IMR-90 (cell line): ENCODE data around the gene S100A1. TPM values are rescaled to one million over a fixed set of nuclear protein-coding genes. Genes with fewer than 3 reads are reported as not detected.

Source experiments
- ATAC-seq: fragments of 200-7000 bp; cut with Tn5 transposase; 2 replicates; pipeline ENCODE4 v1.9.1; 2020; ENCODE audit warnings: low read depth, mild to moderate bottlenecking, moderate library complexity
- BruUV-seq: library from RNA; stranded (reverse); fragments of 400-500 nt; replicated peaks from 2 replicates; lab custom pipeline; 2021; lab: Mats Ljungman, UMichigan
- CTCF ChIA-PET: fragments of 300-600 bp; formaldehyde crosslinking; extraction: SDS; loops from one replicate; lab custom pipeline; 2021; ENCODE audit warnings: antibody characterized with exemption; lab: Yijun Ruan, JAX
- POLR2A ChIA-PET: fragments of 300-600 bp; sonication (Branson Sonifier 250); formaldehyde crosslinking; loops from one replicate; lab custom pipeline; 2022; ENCODE audit warnings: antibody characterized with exemption; ENCODE audit not compliant: unreplicated experiment; lab: Charles Lee
- DNase-seq: peaks from one replicate; pipeline ENCODE4 v3.0.0; 2013
- H2AFZ ChIP-seq: replicated peaks from 2 replicates; pipeline ENCODE3; 2013; ENCODE audit warnings: low read length, mild to moderate bottlenecking; ENCODE audit not compliant: poor library complexity
- H2AK5ac ChIP-seq: 2 replicates; pipeline ENCODE4 v1.6.1; 2013; ENCODE audit warnings: low read depth, low read length, inconsistent platforms
- H2AK9ac ChIP-seq: replicated peaks from 2 replicates; pipeline ENCODE3; 2013; ENCODE audit warnings: mild to moderate bottlenecking, low read depth, low read length, moderate library complexity; ENCODE audit not compliant: poor library complexity
- H2BK120ac ChIP-seq: 2 replicates; pipeline ENCODE4 v1.6.1; 2013; ENCODE audit warnings: low read depth, low read length, inconsistent platforms
- H2BK15ac ChIP-seq: 3 replicates; pipeline ENCODE4 v1.6.1; 2013; ENCODE audit warnings: low read depth, low read length, inconsistent platforms
- H2BK20ac ChIP-seq: 2 replicates; pipeline ENCODE4 v1.6.1; 2013; ENCODE audit warnings: low read depth, mild to moderate bottlenecking, inconsistent platforms, low read length, moderate library complexity
- H2BK5ac ChIP-seq: 2 replicates; pipeline ENCODE4 v1.6.1; 2013; ENCODE audit warnings: mild to moderate bottlenecking, low read depth, low read length, inconsistent platforms; ENCODE audit not compliant: poor library complexity, severe bottlenecking
- H3K14ac ChIP-seq: replicated peaks from 2 replicates; pipeline ENCODE4 v1.6.1; 2013; ENCODE audit warnings: low read depth, low read length, inconsistent platforms
- H3K18ac ChIP-seq: 2 replicates; pipeline ENCODE4 v1.6.1; 2013; ENCODE audit warnings: low read depth, low read length, control low read depth
- H3K23ac ChIP-seq: 2 replicates; pipeline ENCODE4 v1.6.1; 2013; ENCODE audit warnings: low read depth, low read length, inconsistent platforms
- H3K27ac ChIP-seq: 2 replicates; pipeline ENCODE4 v1.5.1; 2013; ENCODE audit warnings: mild to moderate bottlenecking, control low read depth, low read length; ENCODE audit not compliant: insufficient read depth
- H3K27me3 ChIP-seq: 2 replicates; pipeline ENCODE4 v1.6.1; 2013; ENCODE audit warnings: low read length; ENCODE audit not compliant: control insufficient read depth, insufficient read depth
- H3K36me3 ChIP-seq: 2 replicates; pipeline ENCODE4 v1.6.1; 2013; ENCODE audit warnings: low read length, mixed read lengths; ENCODE audit not compliant: control insufficient read depth, insufficient read depth
- H3K4ac ChIP-seq: 2 replicates; pipeline ENCODE4 v1.6.1; 2013; ENCODE audit warnings: low read depth, low read length, inconsistent platforms
- H3K4me1 ChIP-seq: 2 replicates; pipeline ENCODE4 v1.6.1; 2013; ENCODE audit warnings: low read length, mixed read lengths; ENCODE audit not compliant: control insufficient read depth, insufficient read depth
- H3K4me2 ChIP-seq: 2 replicates; pipeline ENCODE4 v1.6.1; 2013; ENCODE audit warnings: low read depth, mild to moderate bottlenecking, control low read depth, low read length, moderate library complexity
- H3K4me3 ChIP-seq: 2 replicates; pipeline ENCODE4 v1.5.1; 2013; ENCODE audit warnings: low read depth, mild to moderate bottlenecking, control low read depth, low read length, moderate library complexity; ENCODE audit not compliant: insufficient read depth
- H3K56ac ChIP-seq: 2 replicates; pipeline ENCODE4 v1.6.1; 2013; ENCODE audit warnings: low read length, inconsistent platforms; ENCODE audit not compliant: insufficient read depth; ENCODE audit errors: extremely low read depth
- H3K79me1 ChIP-seq, 2 experiments: 2 replicates each; pipeline ENCODE4 v1.6.1; 2013; ENCODE audit warnings: low read length in 2 of 2, inconsistent platforms in 1 of 2, low read depth in 1 of 2
- H3K9ac ChIP-seq: 2 replicates; pipeline ENCODE4 v1.6.1; 2013; ENCODE audit warnings: low read depth, low read length, control low read depth
- H3K9me1 ChIP-seq: 2 replicates; pipeline ENCODE4 v1.6.1; 2013; ENCODE audit warnings: low read length, inconsistent platforms; ENCODE audit not compliant: insufficient read depth
- H3K9me3 ChIP-seq: 2 replicates; pipeline ENCODE4 v1.6.1; 2013; ENCODE audit warnings: low read length; ENCODE audit not compliant: control insufficient read depth, insufficient read depth
- H4K20me1 ChIP-seq: 2 replicates; pipeline ENCODE4 v1.6.1; 2013; ENCODE audit warnings: low read length, inconsistent platforms; ENCODE audit not compliant: insufficient read depth
- H4K5ac ChIP-seq: 2 replicates; pipeline ENCODE4 v1.6.1; 2013; ENCODE audit warnings: mild to moderate bottlenecking, low read depth, low read length, control low read depth
- H4K8ac ChIP-seq, 2 experiments: 2 replicates each; pipeline ENCODE4 v1.6.1; 2013; ENCODE audit warnings: low read depth in 2 of 2, low read length in 2 of 2, control low read depth in 1 of 2, inconsistent platforms in 1 of 2
- H4K91ac ChIP-seq: 2 replicates; pipeline ENCODE4 v1.6.1; 2013; ENCODE audit warnings: low read depth, low read length, inconsistent platforms; ENCODE audit not compliant: insufficient read depth
- BHLHE40 ChIP-seq: fragments of 150-350 bp; IDR thresholded peaks from 2 replicates; pipeline ENCODE4 v1.6.1; 2016; ENCODE audit warnings: mild to moderate bottlenecking, low read depth, low read length
- CEBPB ChIP-seq: IDR thresholded peaks from 2 replicates; pipeline ENCODE4 v1.6.1; 2012; ENCODE audit warnings: low read depth, low read length, improper control_type of control experiment
- CTCF ChIP-seq: conservative IDR thresholded peaks from 2 replicates; pipeline ENCODE4 v1.5.1; 2012; ENCODE audit warnings: mild to moderate bottlenecking, low read depth, low read length, improper control_type of control experiment
- ELK1 ChIP-seq: fragments of 150-350 bp; IDR thresholded peaks from 2 replicates; pipeline ENCODE4 v1.6.1; 2016; ENCODE audit warnings: low read depth, mild to moderate bottlenecking, low read length, moderate library complexity, borderline replicate concordance
- FOS ChIP-seq: fragments of 150-350 bp; IDR thresholded peaks from 2 replicates; pipeline ENCODE4 v1.6.1; 2016; ENCODE audit warnings: low read depth, low read length
- MAFK ChIP-seq: IDR thresholded peaks from 2 replicates; pipeline ENCODE4 v1.6.1; 2012; ENCODE audit warnings: low read depth, low read length, improper control_type of control experiment
- MAZ ChIP-seq: IDR thresholded peaks from 2 replicates; pipeline ENCODE4 v1.6.1; 2012; ENCODE audit warnings: low read depth, mild to moderate bottlenecking, low read length, improper control_type of control experiment, moderate library complexity, borderline replicate concordance
- MXI1 ChIP-seq: IDR thresholded peaks from 2 replicates; pipeline ENCODE4 v1.6.1; 2012; ENCODE audit warnings: low read depth, mild to moderate bottlenecking, low read length, moderate library complexity, borderline replicate concordance
- NFE2L2 ChIP-seq: fragments of 150-350 bp; IDR thresholded peaks from 2 replicates; pipeline ENCODE4 v1.6.1; 2016; ENCODE audit warnings: low read depth, mild to moderate bottlenecking, low read length
- POLR2A ChIP-seq: IDR thresholded peaks from 2 replicates; pipeline ENCODE4 v1.6.1; 2012; ENCODE audit warnings: mild to moderate bottlenecking, low read depth, low read length
- RAD21 ChIP-seq: IDR thresholded peaks from 2 replicates; pipeline ENCODE4 v1.6.1; 2012; ENCODE audit warnings: low read length, improper control_type of control experiment
- RCOR1 ChIP-seq: IDR thresholded peaks from 2 replicates; pipeline ENCODE4 v1.6.1; 2012; ENCODE audit warnings: mild to moderate bottlenecking, low read length, improper control_type of control experiment; ENCODE audit not compliant: insufficient replicate concordance
- RFX5 ChIP-seq: IDR thresholded peaks from 2 replicates; pipeline ENCODE4 v1.8.0; 2012; ENCODE audit warnings: low read depth, mild to moderate bottlenecking, low read length, moderate library complexity
- SMC3 ChIP-seq: fragments of 150-350 bp; IDR thresholded peaks from 2 replicates; pipeline ENCODE4 v1.6.1; 2016; ENCODE audit warnings: low read depth, mild to moderate bottlenecking, antibody characterized with exemption, low read length, moderate library complexity
- USF2 ChIP-seq: fragments of 150-350 bp; IDR thresholded peaks from 2 replicates; pipeline ENCODE4 v1.6.1; 2017; ENCODE audit warnings: mild to moderate bottlenecking, antibody characterized with exemption, low read length, low read depth
- WGBS, 2 experiments: methylation state at CpG; one replicate each; pipeline versions ENCODE4 v1.1.5 to v1.1.7; 2013; ENCODE audit warnings: missing lambda C conversion rate in 2 of 2; ENCODE audit not compliant: insufficient read length in 1 of 2; ENCODE audit errors: extremely low coverage in 2 of 2; 5-methylcytosine and 5-hydroxymethylcytosine counted together
- dilution Hi-C: fragments of 300-500 bp; cut with HindIII; formaldehyde crosslinking; loops from one replicate; pipeline ENCODE4 v1.14.3; 2018; ENCODE audit warnings: low sequenced_read_pairs; ENCODE audit not compliant: unreplicated experiment
- in situ Hi-C: fragments of 300-500 bp; cut with MboI; formaldehyde crosslinking; loops from 3 replicates; pipeline ENCODE4 v1.14.3; 2019; ENCODE audit warnings: low sequenced_read_pairs, inconsistent platforms, mixed read lengths
- intact Hi-C: fragments of 100-400 bp; cut with micrococcal nuclease; formaldehyde crosslinking; loops from 2 replicates; pipeline ENCODE4 v1.10.0; 2022
- polyA plus RNA-seq, 3 experiments: library from polyadenylated mRNA; depleted of rRNA; stranded (reverse); fragments of >200 nt; gene quantifications; 2 replicates each; pipeline ENCODE4 v1.2.3, GENCODE V29; 2012; ENCODE audit warnings: low replicate concordance in 1 of 3
- total RNA-seq: library from RNA; depleted of rRNA; stranded (reverse); fragments of >200 nt; gene quantifications from 2 replicates; pipeline ENCODE4 v1.2.3, GENCODE V29; 2012

The S100A1 gene
- total and polyA plus RNA-seq, 2 of the 4 experiments (the other 2 are of a cell fraction) = 0.18 to 0.29 TPM

- Histone ChIP-seq H2BK120ac (no peak overlapping the region), H3K9ac (no peak overlapping the region), H3K4ac (no peak overlapping the region), H2AK9ac (no peak overlapping the region), H2BK15ac (no peak overlapping the region), H3K14ac (no peak overlapping the region), H3K4me3 (no peak overlapping the region), H3K56ac (no peak overlapping the region), H3K23ac (no peak overlapping the region), H2BK5ac (no peak overlapping the region), H3K9me3 (no peaks in the 10 kb centered on the region), H2AK5ac (no peak overlapping the region), H3K9me1 (no peaks in the 10 kb centered on the region), H3K36me3 (peaks cover 6% of the 10 kb centered on the region), H3K27ac (no peak overlapping the region), H2AFZ (no peak overlapping the region), H3K4me1 (peaks cover 3% of the 10 kb centered on the region; the same call in 1 of the 2 replicates), H4K8ac (no peak overlapping the region), H3K18ac (no peak overlapping the region), H4K5ac (no peak overlapping the region), H3K79me1 (peaks cover 2 to 8% of the 10 kb centered on the region in 2 experiments; a peak in 1 of 4 replicates), H4K20me1 (peaks cover 11% of the 10 kb centered on the region; the same call in 1 of the 2 replicates), H4K91ac (no peak overlapping the region), H2BK20ac (no peak overlapping the region), H3K4me2 (no peak overlapping the region), H3K27me3 (peaks cover 8% of the 10 kb centered on the region)
- dilution Hi-C loops (no loop called here), intact Hi-C loops (loop anchor here (5.0 kb wide), 2 partner anchors 141 to 734 kb away; partner anchors contain the start of gene IL6R), in situ Hi-C loops (loop anchor here (10.0 kb wide), 1 partner anchor 301 kb away; the partner anchor contains the start of gene JTB)
- no CpG with 5 or more reads among the region's 2 CpGs for WGBS, 2 experiments
- DNase-seq (no peak), ATAC-seq (no peak)
- ChIA-PET POLR2A (interaction anchor here (0.7 kb wide), 1 partner anchor 120 kb away, joined by 6 read pairs; no protein-coding TSS in a partner anchor), CTCF (interaction anchor here (0.6 kb wide), 1 partner anchor 49 kb away, joined by 3 read pairs; no protein-coding TSS in a partner anchor)
- no TSS peak for BruUV-seq
- TF ChIP-seq NFE2L2 (no peak), RFX5 (no peak), MAFK (no peak), ELK1 (no peak), RAD21 (no peak), CEBPB (no peak), SMC3 (no peak), FOS (no peak), MXI1 (no peak), RCOR1 (no peak), USF2 (no peak), MAZ (no peak), CTCF (no peak), POLR2A (no peak), BHLHE40 (no peak)
Measured at GRCh38 chr1:153673511-153673910, 45.3 kb downstream of the S100A1 start.
